Measurements from ENCODE around the gene MCC.

The MCC gene

DNA sequence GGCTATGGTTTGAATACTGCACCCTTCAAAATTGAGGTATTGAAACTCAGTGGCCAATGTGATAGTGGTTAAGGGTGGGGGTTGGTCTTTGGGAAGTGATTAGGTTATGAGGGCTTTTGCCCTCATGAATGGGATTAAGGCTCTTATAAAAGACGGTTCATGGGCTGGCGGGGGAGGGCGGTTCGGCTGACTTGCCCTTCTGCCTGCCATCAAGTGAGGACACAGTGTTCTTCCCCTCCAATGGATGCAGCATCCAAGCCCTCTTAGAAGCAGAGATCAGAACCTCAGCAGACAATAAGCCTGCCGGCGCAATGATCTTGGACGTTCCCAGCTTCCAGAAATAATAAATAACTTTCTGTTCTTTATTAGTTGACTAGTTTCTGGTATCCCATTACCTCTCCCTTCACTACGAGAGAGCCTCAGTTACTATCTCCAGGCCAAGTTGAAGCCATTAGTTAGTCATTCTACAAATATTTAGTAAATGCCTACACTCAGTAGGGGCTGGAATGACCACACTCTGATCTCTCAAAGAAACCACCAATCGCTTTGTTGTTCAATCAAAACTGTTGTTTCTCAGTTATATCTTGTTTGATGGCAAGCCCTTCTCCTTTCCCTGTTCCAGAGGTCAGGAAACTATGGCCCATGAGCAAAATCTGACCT is 272.7 kb downstream of the MCC start:
- H3K4me3 ChIP-seq (replicated peaks in 1 of 2; ENCODE audit: low read depth in 2 of 2, low read length in 2 of 2), result no peak overlapping the region
- peak in 1 of 2 donors; percentile 44 for DNase-seq (ENCODE audit: low read depth in 2 of 2)
- TF ChIP-seq, protein P1, sequence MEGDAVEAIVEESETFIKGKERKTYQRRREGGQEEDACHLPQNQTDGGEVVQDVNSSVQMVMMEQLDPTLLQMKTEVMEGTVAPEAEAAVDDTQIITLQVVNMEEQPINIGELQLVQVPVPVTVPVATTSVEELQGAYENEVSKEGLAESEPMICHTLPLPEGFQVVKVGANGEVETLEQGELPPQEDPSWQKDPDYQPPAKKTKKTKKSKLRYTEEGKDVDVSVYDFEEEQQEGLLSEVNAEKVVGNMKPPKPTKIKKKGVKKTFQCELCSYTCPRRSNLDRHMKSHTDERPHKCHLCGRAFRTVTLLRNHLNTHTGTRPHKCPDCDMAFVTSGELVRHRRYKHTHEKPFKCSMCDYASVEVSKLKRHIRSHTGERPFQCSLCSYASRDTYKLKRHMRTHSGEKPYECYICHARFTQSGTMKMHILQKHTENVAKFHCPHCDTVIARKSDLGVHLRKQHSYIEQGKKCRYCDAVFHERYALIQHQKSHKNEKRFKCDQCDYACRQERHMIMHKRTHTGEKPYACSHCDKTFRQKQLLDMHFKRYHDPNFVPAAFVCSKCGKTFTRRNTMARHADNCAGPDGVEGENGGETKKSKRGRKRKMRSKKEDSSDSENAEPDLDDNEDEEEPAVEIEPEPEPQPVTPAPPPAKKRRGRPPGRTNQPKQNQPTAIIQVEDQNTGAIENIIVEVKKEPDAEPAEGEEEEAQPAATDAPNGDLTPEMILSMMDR (IDR thresholded peaks at IDR 0.05; ENCODE audit: low read depth, low read length), result no peak

DNA sequence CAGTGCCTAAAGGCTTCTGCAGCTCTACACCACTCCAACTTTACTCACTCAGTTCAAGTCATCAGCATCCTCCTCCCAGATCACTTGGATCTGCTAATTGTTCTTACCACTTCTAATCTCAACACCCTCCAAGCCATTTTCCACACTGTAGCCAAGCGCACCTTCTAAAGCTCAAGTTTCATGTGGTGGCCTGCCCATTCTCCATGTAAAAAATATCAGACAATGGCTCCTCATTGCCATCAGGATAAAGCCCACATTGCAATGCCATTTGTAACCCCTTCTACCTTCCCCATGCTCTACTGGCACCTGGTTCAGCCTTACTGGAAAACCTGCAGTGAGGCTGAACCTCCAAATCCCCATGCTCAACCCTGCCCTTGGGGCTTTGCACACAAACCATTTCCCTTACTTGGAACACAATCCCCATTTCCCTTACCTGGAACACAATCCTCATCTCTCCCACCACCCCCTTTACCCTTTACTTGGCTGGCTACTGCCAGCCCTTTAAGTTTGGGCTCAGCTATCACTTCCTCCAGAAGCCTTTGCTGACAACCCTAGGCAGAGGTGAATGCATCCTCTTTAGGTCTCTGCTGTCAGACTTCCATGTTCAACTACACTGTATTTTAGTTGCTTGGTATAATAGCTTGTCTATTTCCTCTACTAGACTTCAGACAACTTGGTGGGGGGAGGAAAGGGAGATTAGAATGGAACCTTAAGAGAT is 273.5 kb downstream of the MCC start:
- TF ChIP-seq, protein P1 (IDR thresholded peaks at IDR 0.05; ENCODE audit: low read depth, low read length), result no peak
- no peak overlapping the region for H3K4me3 ChIP-seq (replicated peaks in 1 of 2; ENCODE audit: low read depth in 2 of 2, low read length in 2 of 2)
- DNase-seq (ENCODE audit: low read depth in 2 of 2), result no peak

DNA sequence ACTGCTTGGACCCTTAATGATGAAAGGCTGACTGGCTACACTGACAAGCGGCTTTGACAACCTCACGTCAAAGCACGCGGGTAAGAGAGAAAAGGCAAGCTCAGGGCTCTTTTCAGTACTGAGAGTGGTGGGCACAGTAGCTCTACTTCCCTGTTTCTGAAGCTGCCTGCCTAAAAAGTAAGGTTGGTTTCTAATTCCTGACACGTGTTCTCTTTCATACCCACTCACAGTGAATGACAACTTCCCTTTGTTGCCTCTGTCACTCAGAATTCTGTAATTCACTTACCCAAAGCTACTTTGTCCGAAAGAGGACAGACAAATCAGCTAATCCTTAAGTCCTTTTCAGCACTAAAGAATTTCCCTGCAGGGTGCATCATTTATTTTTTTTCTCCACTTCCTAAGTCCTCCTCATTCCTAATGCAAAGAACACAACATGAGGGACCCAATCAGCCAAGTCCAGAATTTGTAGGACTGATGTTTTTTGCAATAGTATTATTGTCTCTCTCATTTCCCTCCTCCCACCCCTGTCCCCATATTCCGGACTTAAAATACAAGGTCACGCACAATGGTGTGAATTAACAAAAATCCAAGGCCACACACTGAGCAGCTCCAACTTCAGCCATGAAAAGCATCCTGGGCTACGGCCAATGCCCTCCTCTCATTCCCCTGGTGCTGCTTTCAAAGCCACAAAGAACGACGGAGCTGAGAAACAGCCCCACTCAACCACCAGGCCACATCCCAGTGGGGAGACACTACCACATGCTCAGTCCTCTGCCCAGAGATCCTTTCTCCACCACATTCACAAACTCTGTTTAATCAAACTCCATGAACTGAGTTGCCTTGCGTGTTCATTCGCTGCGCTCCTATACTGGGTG is 274.5 kb downstream of the MCC start:
- no peak for DNase-seq (ENCODE audit: low read depth in 2 of 2)
- TF ChIP-seq, protein P1 (IDR thresholded peaks at IDR 0.05; ENCODE audit: low read depth, low read length), result no peak
- no peak overlapping the region for H3K4me3 ChIP-seq (replicated peaks in 1 of 2; ENCODE audit: low read depth in 2 of 2, low read length in 2 of 2)

DNA sequence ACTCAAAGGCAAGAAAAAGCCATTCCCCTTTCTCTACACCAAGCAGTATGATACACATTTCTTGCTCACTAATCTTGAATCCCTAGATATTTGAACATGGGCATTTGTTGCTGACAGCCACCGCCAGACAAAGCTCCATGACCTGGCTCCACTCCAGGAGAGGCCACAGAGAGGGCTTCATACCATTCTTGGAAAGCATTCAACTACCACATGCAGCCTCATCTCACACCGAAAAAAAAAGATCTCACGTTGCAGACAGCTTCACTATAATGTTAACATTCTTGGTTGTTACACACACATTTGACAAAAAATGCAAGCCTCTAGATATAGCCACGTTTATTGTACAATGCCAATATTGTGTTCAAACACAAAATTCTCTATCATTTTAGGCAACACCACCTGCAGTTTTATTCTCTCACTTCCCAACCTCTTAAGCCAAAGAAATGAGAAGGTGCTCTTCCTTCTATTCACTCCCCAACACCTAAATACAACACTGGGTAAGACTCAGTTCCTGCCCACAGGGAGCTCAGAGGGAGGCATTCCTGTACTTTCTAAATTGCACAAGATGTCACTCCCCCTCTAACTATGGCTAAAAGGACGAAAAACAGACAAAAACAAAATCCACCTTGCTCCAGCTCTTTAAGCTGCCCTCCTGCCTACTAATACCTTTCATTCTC is 275.9 kb downstream of the MCC start:
- DNase-seq (ENCODE audit: low read depth in 2 of 2), result peak; percentile 61 to 85
- TF ChIP-seq, protein P1 (IDR thresholded peaks at IDR 0.05; ENCODE audit: low read depth, low read length), result no peak
- no peak overlapping the region for H3K4me3 ChIP-seq (replicated peaks in 1 of 2; ENCODE audit: low read depth in 2 of 2, low read length in 2 of 2)

DNA sequence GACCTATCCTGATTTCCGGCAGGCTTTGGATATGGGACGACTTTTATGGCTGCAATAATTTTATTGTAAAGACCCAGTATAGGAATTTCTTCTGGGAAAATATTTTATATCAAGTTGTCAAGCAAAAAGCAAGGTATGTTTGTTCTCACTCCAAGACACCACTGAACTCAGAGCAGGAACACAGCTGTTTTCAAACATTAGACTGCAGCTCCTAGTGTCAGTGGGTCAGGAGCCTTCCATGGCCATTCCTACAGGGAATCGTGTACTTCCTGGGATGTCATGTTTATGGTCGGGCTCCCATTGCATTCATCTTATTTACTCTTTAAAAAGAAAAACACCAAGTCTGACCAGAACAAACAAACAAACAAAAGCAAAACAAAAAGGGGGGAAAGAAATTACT is 278.8 kb downstream of the MCC start:
- DNase-seq (ENCODE audit: low read depth in 2 of 2), result no peak
- TF ChIP-seq, protein P1 (IDR thresholded peaks at IDR 0.05; ENCODE audit: low read depth, low read length), result no peak
- no peak overlapping the region for H3K4me3 ChIP-seq (replicated peaks in 1 of 2; ENCODE audit: low read depth in 2 of 2, low read length in 2 of 2)

DNA sequence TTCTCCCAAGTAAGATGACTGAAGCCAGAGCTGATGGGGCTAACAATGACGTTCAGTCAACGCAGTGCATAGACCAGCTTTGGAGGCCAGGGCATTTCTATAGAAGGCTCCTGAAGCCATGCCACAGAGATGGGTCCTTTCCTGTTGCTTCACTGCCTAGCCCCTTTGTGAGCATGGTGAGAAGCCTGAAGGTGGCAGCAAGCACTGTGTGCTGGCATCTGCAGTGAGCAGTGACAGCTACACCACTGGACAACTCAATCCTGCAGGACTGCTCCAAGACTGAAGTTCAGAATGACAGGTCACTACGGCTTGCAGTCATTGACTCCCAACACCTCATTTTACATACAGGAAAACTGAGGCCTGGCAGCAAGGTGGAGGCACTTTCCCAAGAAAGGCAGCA is 282.4 kb downstream of the MCC start:
- no peak for DNase-seq (ENCODE audit: low read depth in 2 of 2)
- no peak overlapping the region for H3K4me3 ChIP-seq (replicated peaks in 1 of 2; ENCODE audit: low read depth in 2 of 2, low read length in 2 of 2)
- TF ChIP-seq, protein P1 (IDR thresholded peaks at IDR 0.05; ENCODE audit: low read depth, low read length), result no peak

Measured in cardiac fibroblast (primary cell).